OCI-LY1 (cell line): Measurements from ENCODE around the gene MAP3K14.

ENCODE experiments used
- H2AFZ ChIP-seq: fragments of 200-600 bp; sonication (generic), shearing (Covaris generic); 2 replicates; pipeline ENCODE4 v1.6.0; 2014; ENCODE audit warnings: antibody characterized with exemption, mild to moderate bottlenecking, low read length
- H3F3A ChIP-seq: fragments of 200-600 bp; sonication (generic), shearing (Covaris generic); 2 replicates; pipeline ENCODE4 v1.6.0; 2014; ENCODE audit warnings: mild to moderate bottlenecking, antibody characterized with exemption, low read length, moderate library complexity; ENCODE audit not compliant: insufficient read depth
- H3K27ac ChIP-seq: fragments of 200-600 bp; sonication (generic); 2 replicates; pipeline ENCODE4 v1.5.1; 2014; ENCODE audit warnings: low read length, mixed run types, mild to moderate bottlenecking, low read depth; ENCODE audit not compliant: poor library complexity, severe bottlenecking
- H3K27me3 ChIP-seq: fragments of 200-600 bp; sonication (generic); 2 replicates; pipeline ENCODE4 v1.6.0; 2014; ENCODE audit warnings: antibody characterized with exemption, mild to moderate bottlenecking, low read length, moderate library complexity; ENCODE audit not compliant: insufficient read depth
- H3K36me3 ChIP-seq: fragments of 200-600 bp; sonication (generic); 2 replicates; pipeline ENCODE4 v1.6.1; 2014; ENCODE audit warnings: mild to moderate bottlenecking, antibody characterized with exemption, low read length, moderate library complexity, mixed read lengths; ENCODE audit not compliant: insufficient read depth
- H3K4me1 ChIP-seq: fragments of 200-600 bp; sonication (generic); 2 replicates; pipeline ENCODE4 v1.5.1; 2014; ENCODE audit warnings: mild to moderate bottlenecking, low read length, moderate library complexity; ENCODE audit not compliant: insufficient read depth, severe bottlenecking
- H3K4me2 ChIP-seq: fragments of 200-600 bp; sonication (generic), shearing (Covaris generic); 2 replicates; pipeline ENCODE4 v1.6.1; 2014; ENCODE audit warnings: low read length
- H3K4me3 ChIP-seq: fragments of 200-600 bp; sonication (generic); 2 replicates; pipeline ENCODE4 v1.5.1; 2014; ENCODE audit warnings: low read length, low read depth, mild to moderate bottlenecking, mixed read lengths; ENCODE audit not compliant: poor library complexity, severe bottlenecking
- H3K79me2 ChIP-seq: fragments of 200-600 bp; shearing (Covaris generic); 2 replicates; pipeline ENCODE4 v1.6.1; 2016; ENCODE audit warnings: mixed run types, low read length, mixed read lengths; ENCODE audit not compliant: insufficient read depth
- H3K9ac ChIP-seq: fragments of 200-600 bp; sonication (generic), shearing (Covaris generic); 2 replicates; pipeline ENCODE4 v1.6.1; 2014; ENCODE audit warnings: mild to moderate bottlenecking, low read length, mixed read lengths
- H3K9me2 ChIP-seq: fragments of 200-600 bp; sonication (generic), shearing (Covaris generic); 2 replicates; pipeline ENCODE4 v1.6.1; 2014; ENCODE audit warnings: low read depth, mild to moderate bottlenecking, low read length, mixed read lengths
- H3K9me3 ChIP-seq: fragments of 200-600 bp; shearing (Covaris generic); 2 replicates; pipeline ENCODE4 v1.6.1; 2014; ENCODE audit warnings: low read length, mixed read lengths
- H4K20me1 ChIP-seq: fragments of 200-600 bp; sonication (generic), shearing (Covaris generic); 2 replicates; pipeline ENCODE4 v1.6.0; 2016; ENCODE audit warnings: mild to moderate bottlenecking, low read length; ENCODE audit not compliant: insufficient read depth
- CTCF ChIP-seq: fragments of 200-600 bp; sonication (generic), shearing (Covaris generic); IDR thresholded peaks from 2 replicates; pipeline ENCODE4 v1.5.1; 2017; ENCODE audit warnings: mild to moderate bottlenecking, antibody characterized with exemption, low read length, moderate library complexity, mixed read lengths
- EZH2 ChIP-seq: fragments of 200-600 bp; sonication (generic), shearing (Covaris generic); IDR thresholded peaks from 2 replicates; pipeline ENCODE4 v1.8.0; 2017; ENCODE audit warnings: borderline replicate concordance, mixed run types, mild to moderate bottlenecking, antibody characterized with exemption, low read length, moderate library complexity, mixed read lengths

MAP3K14 gene

DNA sequence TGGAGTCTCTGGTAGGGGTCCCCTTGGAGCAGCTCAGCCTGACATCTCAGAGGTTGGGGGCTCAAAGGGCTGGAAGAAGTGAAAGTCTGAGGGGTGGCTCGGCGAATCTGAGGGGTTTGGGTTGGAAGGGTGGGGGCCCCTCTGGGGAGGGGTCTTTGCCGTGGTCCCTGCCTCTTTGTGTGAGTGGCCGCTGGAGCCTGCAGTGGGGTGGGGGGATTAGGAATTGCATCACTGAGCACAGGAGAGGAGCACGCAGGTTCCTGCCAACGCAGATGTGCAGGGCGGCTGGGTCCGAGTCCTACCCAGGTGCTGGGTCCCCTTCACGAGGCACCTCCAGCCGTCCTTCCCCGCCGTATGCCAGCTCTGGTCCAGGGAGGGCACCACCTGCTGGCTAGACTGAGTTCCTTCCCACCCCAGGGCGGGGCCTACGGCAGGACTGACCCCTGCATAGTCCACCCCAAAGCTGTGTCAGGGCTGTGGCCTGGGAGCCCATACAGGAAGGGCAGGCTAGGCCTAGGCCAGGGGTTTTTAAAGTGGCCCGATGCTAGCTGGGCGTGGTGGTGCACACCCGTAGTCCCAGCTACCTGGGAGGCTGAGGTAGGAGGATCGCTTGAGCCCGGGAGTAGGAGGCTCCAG, 85.2 kb downstream of the MAP3K14 start:
- Histone ChIP-seq H2AFZ (no peak overlapping the region), H3F3A (peaks cover 5% of the 10 kb centered on the region; the same call in 1 of the 2 replicates), H3K4me3 (no peak overlapping the region), H4K20me1 (no peaks in the 10 kb centered on the region), H3K27ac (no peak overlapping the region), H3K36me3 (no peaks in the 10 kb centered on the region), H3K4me1 (peaks cover 37% of the 10 kb centered on the region), H3K27me3 (no peaks in the 10 kb centered on the region), H3K9me2 (no peaks in the 10 kb centered on the region), H3K79me2 (no peaks in the 10 kb centered on the region), H3K4me2 (no peak overlapping the region), H3K9ac (no peak overlapping the region), H3K9me3 (no peaks in the 10 kb centered on the region)
- TF ChIP-seq CTCF = peak; percentile 58
- TF ChIP-seq EZH2 = no peak

GRCh38 chr17:45230787-45231480, 85.9 kb downstream of the MAP3K14 start:
- Histone ChIP-seq H3K27me3 (no peaks in the 10 kb centered on the region), H3K4me3 (no peak overlapping the region), H3K36me3 (no peaks in the 10 kb centered on the region), H3K79me2 (no peaks in the 10 kb centered on the region), H3K9me2 (no peaks in the 10 kb centered on the region), H3K27ac (no peak overlapping the region), H4K20me1 (no peaks in the 10 kb centered on the region), H2AFZ (no peak overlapping the region), H3K4me2 (no peak overlapping the region), H3K9me3 (no peaks in the 10 kb centered on the region), H3F3A (peaks cover 5% of the 10 kb centered on the region; the same call in 1 of the 2 replicates), H3K4me1 (peaks cover 43% of the 10 kb centered on the region), H3K9ac (no peak overlapping the region)
- TF ChIP-seq CTCF (no peak), EZH2 (no peak)

DNA sequence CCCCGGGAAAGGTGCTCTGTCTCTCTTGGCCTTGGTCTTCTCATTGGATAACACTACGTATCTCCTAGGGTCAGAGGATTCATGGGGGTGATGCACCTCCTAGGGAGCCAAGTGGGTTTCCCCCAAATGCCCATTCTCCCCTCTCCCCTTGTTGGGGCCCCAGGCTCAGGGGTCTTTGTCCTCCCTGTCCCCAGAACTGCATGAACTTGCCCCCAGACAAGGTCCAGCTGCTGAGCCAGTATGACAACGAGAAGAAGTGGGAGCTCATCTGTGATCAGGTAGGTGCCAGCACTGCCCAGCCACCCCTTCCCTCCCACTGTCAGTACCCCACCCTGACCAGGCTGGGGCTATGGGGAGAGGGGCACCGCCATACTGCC, 86.4 kb downstream of the MAP3K14 start:
- Histone ChIP-seq H4K20me1 (no peaks in the 10 kb centered on the region), H3K27me3 (no peaks in the 10 kb centered on the region), H3K9me3 (no peaks in the 10 kb centered on the region), H3K4me1 (peaks cover 49% of the 10 kb centered on the region), H3K36me3 (no peaks in the 10 kb centered on the region), H3K9me2 (no peaks in the 10 kb centered on the region), H3K4me2 (no peak overlapping the region), H2AFZ (no peak overlapping the region), H3F3A (peaks cover 5% of the 10 kb centered on the region; the same call in 1 of the 2 replicates), H3K9ac (no peak overlapping the region), H3K79me2 (no peaks in the 10 kb centered on the region), H3K27ac (no peak overlapping the region), H3K4me3 (no peak overlapping the region)
- TF ChIP-seq CTCF = no peak
- no peak for TF ChIP-seq EZH2
